ENCODE results near the gene MYOCOS.
A peak's percentile ranks its signal among the peaks of the same experiment; 100 is the strongest.

The MYOCOS gene

DNA sequence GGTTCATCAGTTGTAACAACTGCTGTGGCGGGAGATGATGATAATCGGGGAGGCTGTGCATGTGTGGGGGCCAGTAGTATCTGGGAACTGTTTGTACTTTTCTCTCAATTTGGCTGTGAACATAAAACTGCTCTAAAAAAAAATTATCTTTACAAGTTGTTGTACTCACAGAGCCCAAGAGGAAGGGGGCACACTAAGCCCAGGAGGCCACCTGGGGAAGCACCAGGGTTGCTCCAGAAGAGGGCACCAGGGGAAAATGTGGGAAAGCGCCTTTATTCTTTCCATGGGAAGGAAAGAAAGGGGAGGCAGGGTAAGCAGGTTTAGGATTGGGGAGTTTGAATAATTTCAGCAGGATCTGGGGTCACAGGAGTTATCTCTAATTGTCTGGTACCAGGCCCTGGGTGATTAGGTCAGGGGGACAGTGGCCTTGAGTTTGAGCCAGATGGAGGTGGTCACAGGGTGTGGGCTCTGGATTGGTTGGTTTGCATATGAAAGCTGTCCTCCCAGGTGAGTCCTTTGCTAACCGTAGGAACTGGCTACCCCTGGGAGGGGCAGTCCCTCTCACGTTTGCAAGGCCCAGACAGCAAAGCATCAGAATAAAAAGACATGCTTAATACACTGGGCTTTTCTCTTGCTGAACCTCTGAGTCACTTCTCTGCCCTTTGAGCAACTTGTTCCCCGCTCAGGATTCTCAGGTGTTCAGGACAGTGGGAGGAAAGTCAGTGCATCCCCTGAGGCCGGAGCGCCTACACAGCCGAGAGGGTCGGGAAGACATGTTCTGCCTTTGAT is 19.2 kb downstream of the MYOCOS start:
- Histone ChIP-seq H2AFZ (ENCODE audit: low read depth) (no peak overlapping the region), H3K36me3 (ENCODE audit: insufficient read depth) (no peaks in the 10 kb centered on the region), H3K27me3 (ENCODE audit: insufficient read depth, low read depth) (no peaks in the 10 kb centered on the region), H3K79me2 (ENCODE audit: insufficient read depth, low read depth) (no peaks in the 10 kb centered on the region), H3K27ac (no peak overlapping the region), H3K4me1 (ENCODE audit: low read depth, poor library complexity, severe bottlenecking) (peaks cover 3% of the 10 kb centered on the region), H3K4me2 (no peak overlapping the region), H3K9ac (no peak overlapping the region), H4K20me1 (ENCODE audit: insufficient read depth) (no peaks in the 10 kb centered on the region), H3K4me3 (IDR thresholded peaks at IDR 0.05; ENCODE audit: insufficient read depth, low read depth, low read length) (no peak overlapping the region)
- TF ChIP-seq CTCF (conservative IDR thresholded peaks at IDR 0.05; ENCODE audit: low read depth, low read length) = no peak

- Histone ChIP-seq H2AFZ (ENCODE audit: low read depth) (no peak overlapping the region), H3K79me2 (ENCODE audit: insufficient read depth, low read depth) (no peaks in the 10 kb centered on the region), H3K4me2 (no peak overlapping the region), H4K20me1 (ENCODE audit: insufficient read depth) (no peaks in the 10 kb centered on the region), H3K36me3 (ENCODE audit: insufficient read depth) (no peaks in the 10 kb centered on the region), H3K4me1 (ENCODE audit: low read depth, poor library complexity, severe bottlenecking) (peaks cover 3% of the 10 kb centered on the region), H3K9ac (no peak overlapping the region), H3K27me3 (ENCODE audit: insufficient read depth, low read depth) (no peaks in the 10 kb centered on the region), H3K27ac (no peak overlapping the region), H3K4me3 (IDR thresholded peaks at IDR 0.05; ENCODE audit: insufficient read depth, low read depth, low read length) (no peak overlapping the region)
- no peak for TF ChIP-seq CTCF (conservative IDR thresholded peaks at IDR 0.05; ENCODE audit: low read depth, low read length)
Observed at GRCh38 chr1:171642197-171642596, 20.2 kb downstream of the MYOCOS start.

DNA sequence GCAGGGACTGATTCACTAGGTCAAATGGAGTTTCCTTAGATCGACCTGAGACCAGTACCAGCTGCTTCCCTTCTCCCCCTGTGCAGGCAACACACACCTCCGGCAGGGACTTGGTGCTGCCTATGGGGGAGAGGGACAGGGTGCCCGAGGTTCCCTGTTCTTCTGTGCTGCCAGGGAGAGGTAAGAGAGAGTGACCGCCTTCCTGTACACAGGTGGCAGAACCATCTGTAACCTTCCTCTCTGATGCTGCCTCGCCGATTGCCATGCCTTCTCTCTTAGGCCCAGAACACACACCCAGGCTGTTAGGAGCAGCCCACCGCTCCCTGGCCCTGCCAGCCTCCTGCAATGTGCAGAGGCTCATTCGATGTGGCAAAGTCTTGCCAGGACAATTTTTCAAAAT is 21.1 kb downstream of the MYOCOS start:
- Histone ChIP-seq H3K27me3 (ENCODE audit: insufficient read depth, low read depth) (no peaks in the 10 kb centered on the region), H2AFZ (ENCODE audit: low read depth) (no peak overlapping the region), H3K4me1 (ENCODE audit: low read depth, poor library complexity, severe bottlenecking) (peaks cover 3% of the 10 kb centered on the region), H3K27ac (no peak overlapping the region), H3K9ac (no peak overlapping the region), H3K4me3 (IDR thresholded peaks at IDR 0.05; ENCODE audit: insufficient read depth, low read depth, low read length) (no peak overlapping the region), H4K20me1 (ENCODE audit: insufficient read depth) (no peaks in the 10 kb centered on the region), H3K4me2 (no peak overlapping the region), H3K36me3 (ENCODE audit: insufficient read depth) (no peaks in the 10 kb centered on the region), H3K79me2 (ENCODE audit: insufficient read depth, low read depth) (no peaks in the 10 kb centered on the region)
- TF ChIP-seq CTCF (conservative IDR thresholded peaks at IDR 0.05; ENCODE audit: low read depth, low read length) = no peak

GRCh38 chr1:171644805-171645483 is 22.9 kb downstream of the MYOCOS start:
- H3K27ac ChIP-seq = no peak overlapping the region
- no peaks in the 10 kb centered on the region for H3K36me3 ChIP-seq (ENCODE audit: insufficient read depth)
- no peak overlapping the region for H3K4me2 ChIP-seq
- TF ChIP-seq CTCF (conservative IDR thresholded peaks at IDR 0.05; ENCODE audit: low read depth, low read length) = peak; percentile 94
- peak overlapping the region; percentile 75 for H2AFZ ChIP-seq (ENCODE audit: low read depth)
- H3K4me1 ChIP-seq (ENCODE audit: low read depth, poor library complexity, severe bottlenecking) = peaks cover 3% of the 10 kb centered on the region
- H3K9ac ChIP-seq = no peak overlapping the region
- H3K79me2 ChIP-seq (ENCODE audit: insufficient read depth, low read depth) = no peaks in the 10 kb centered on the region
- no peak overlapping the region for H3K4me3 ChIP-seq (IDR thresholded peaks at IDR 0.05; ENCODE audit: insufficient read depth, low read depth, low read length)
- no peaks in the 10 kb centered on the region for H3K27me3 ChIP-seq (ENCODE audit: insufficient read depth, low read depth)
- H4K20me1 ChIP-seq (ENCODE audit: insufficient read depth) = no peaks in the 10 kb centered on the region

Data from KMS-11 (cell line).